ENCODE measurements around the gene SIPA1L3.

Gene SIPA1L3

DNA sequence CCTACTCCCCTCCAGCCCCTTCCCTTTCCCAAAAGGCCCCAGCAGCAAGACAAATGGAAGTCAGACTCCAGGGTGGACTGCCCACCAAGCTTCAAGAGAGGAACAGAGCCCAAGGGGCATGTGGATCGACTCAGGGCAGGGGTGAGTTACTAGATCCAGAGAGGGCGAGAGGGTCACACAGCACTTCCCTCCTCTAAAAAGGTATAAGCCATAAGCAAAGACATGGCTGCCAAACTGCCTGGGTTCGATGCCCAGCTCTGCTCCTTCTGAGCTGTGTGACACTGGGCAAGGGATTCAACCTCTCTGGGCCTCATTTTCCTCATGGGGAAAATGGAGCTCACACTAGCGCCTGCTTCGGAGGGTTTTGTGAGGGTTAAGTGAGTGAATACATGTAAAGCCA, 345.4 kb downstream of the SIPA1L3 start:
- peak overlapping the region; percentile 52; the same call in 1 of the 2 replicates for H3K4me2 ChIP-seq (ENCODE audit: low read length)
- peaks cover 18% of the 10 kb centered on the region for H3K4me1 ChIP-seq (ENCODE audit: low read length)
- H3K79me2 ChIP-seq (ENCODE audit: low read length) = no peaks in the 10 kb centered on the region
- no peaks in the 10 kb centered on the region for H3K27me3 ChIP-seq (ENCODE audit: low read depth, low read length)
- no peak overlapping the region for H3K9ac ChIP-seq (ENCODE audit: low read length)
- H4K20me1 ChIP-seq (ENCODE audit: insufficient read depth, low read length) = no peaks in the 10 kb centered on the region
- no peaks in the 10 kb centered on the region for H3K36me3 ChIP-seq (replicated peaks; ENCODE audit: low read depth, low read length)
- H3K4me3 ChIP-seq (ENCODE audit: low read length) = no peak overlapping the region
- H2AFZ ChIP-seq (ENCODE audit: low read depth, low read length) = no peak overlapping the region
- no peak overlapping the region for H3K27ac ChIP-seq (ENCODE audit: low read length)
- TF ChIP-seq, protein P1, sequence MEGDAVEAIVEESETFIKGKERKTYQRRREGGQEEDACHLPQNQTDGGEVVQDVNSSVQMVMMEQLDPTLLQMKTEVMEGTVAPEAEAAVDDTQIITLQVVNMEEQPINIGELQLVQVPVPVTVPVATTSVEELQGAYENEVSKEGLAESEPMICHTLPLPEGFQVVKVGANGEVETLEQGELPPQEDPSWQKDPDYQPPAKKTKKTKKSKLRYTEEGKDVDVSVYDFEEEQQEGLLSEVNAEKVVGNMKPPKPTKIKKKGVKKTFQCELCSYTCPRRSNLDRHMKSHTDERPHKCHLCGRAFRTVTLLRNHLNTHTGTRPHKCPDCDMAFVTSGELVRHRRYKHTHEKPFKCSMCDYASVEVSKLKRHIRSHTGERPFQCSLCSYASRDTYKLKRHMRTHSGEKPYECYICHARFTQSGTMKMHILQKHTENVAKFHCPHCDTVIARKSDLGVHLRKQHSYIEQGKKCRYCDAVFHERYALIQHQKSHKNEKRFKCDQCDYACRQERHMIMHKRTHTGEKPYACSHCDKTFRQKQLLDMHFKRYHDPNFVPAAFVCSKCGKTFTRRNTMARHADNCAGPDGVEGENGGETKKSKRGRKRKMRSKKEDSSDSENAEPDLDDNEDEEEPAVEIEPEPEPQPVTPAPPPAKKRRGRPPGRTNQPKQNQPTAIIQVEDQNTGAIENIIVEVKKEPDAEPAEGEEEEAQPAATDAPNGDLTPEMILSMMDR (IDR thresholded peaks at IDR 0.05; ENCODE audit: low read depth, low read length) = no peak
- no peak for TF ChIP-seq EZH2phosphoT487 (IDR thresholded peaks at IDR 0.05; ENCODE audit: low read depth)
- H3K9me3 ChIP-seq (ENCODE audit: insufficient read depth, low read length) = no peaks in the 10 kb centered on the region

DNA sequence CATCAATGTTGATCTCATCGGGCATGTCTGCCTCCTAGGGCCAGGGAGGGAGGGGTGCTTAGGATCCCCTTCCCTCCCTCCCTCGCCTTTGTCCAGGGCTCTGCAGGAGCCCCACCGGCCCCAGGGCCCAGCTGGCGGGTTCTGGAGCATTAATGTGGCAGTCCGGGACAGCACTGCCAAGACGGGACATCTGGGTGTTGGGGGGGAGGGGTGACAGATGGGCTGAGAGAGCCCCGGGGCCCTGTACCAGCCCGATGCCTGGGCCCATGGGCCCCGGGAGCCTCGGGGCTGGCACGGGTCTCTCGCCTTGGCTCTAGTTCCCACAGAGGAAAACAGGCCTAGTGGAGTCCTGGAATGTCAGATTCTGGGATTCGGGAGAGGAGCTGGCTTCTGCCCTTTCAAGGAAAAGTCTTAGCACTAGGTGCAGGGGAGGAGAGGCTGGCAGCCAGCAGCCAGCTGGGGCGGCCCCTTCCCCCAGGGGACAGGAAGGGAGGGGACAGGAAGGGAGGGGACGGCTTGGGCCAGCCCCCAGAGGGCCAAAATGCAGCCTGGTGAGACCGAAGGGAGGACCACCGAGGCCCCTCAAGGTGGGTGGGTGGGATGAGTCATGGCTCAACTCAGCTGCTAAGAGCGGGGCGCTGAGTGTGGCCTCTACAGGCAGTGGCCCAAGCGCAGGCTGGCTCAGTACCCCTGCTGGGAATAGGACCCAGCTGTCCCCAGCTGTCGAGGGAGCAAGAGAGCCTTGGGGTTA, 346.1 kb downstream of the SIPA1L3 start:
- peaks cover 18% of the 10 kb centered on the region for H3K4me1 ChIP-seq (ENCODE audit: low read length)

DNA sequence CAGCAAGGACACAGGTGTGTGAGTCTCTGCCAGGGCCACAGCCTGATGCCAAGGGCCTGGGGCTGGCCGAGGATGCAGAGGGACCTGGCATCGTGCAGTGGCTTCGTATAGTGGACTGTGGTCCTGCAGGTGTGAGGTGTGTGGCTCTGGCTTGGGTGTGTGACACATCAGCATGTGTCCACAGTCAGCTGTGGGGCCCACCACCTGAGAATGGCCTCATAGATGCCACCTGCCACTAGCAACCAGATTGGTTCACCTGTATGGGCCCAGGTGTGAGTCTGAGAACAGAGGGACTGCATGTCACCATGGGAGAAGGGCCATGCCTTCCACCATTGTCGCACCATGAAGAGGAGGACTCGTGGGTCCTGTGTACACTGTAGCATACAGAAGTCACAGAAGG, 346.8 kb downstream of the SIPA1L3 start:
- Histone ChIP-seq H3K79me2 (ENCODE audit: low read length) (no peaks in the 10 kb centered on the region), H4K20me1 (ENCODE audit: insufficient read depth, low read length) (no peaks in the 10 kb centered on the region), H3K27ac (ENCODE audit: low read length) (no peak overlapping the region), H3K36me3 (replicated peaks; ENCODE audit: low read depth, low read length) (no peaks in the 10 kb centered on the region), H3K27me3 (ENCODE audit: low read depth, low read length) (no peaks in the 10 kb centered on the region), H3K9me3 (ENCODE audit: insufficient read depth, low read length) (no peaks in the 10 kb centered on the region), H3K9ac (ENCODE audit: low read length) (no peak overlapping the region), H3K4me3 (ENCODE audit: low read length) (no peak overlapping the region), H2AFZ (ENCODE audit: low read depth, low read length) (no peak overlapping the region), H3K4me2 (ENCODE audit: low read length) (no peak overlapping the region; the same call in 1 of the 2 replicates), H3K4me1 (ENCODE audit: low read length) (peaks cover 18% of the 10 kb centered on the region)
- no peak for TF ChIP-seq EZH2phosphoT487 (IDR thresholded peaks at IDR 0.05; ENCODE audit: low read depth)
- TF ChIP-seq, protein P1 (IDR thresholded peaks at IDR 0.05; ENCODE audit: low read depth, low read length) = no peak

More for the DNA sequence above, 346.1 kb downstream of the SIPA1L3 start:
- Histone ChIP-seq H3K9ac (ENCODE audit: low read length) (peak overlapping the region; percentile 15; the same call in 1 of the 2 replicates), H3K27ac (ENCODE audit: low read length) (no peak overlapping the region), H3K79me2 (ENCODE audit: low read length) (no peaks in the 10 kb centered on the region), H3K9me3 (ENCODE audit: insufficient read depth, low read length) (no peaks in the 10 kb centered on the region), H3K4me3 (ENCODE audit: low read length) (peak overlapping the region; percentile 38; the same call in 1 of the 2 replicates), H4K20me1 (ENCODE audit: insufficient read depth, low read length) (no peaks in the 10 kb centered on the region), H3K4me2 (ENCODE audit: low read length) (peak overlapping the region; percentile 52), H2AFZ (ENCODE audit: low read depth, low read length) (peak overlapping the region; percentile 14; the same call in 1 of the 2 replicates), H3K27me3 (ENCODE audit: low read depth, low read length) (no peaks in the 10 kb centered on the region), H3K36me3 (replicated peaks; ENCODE audit: low read depth, low read length) (no peaks in the 10 kb centered on the region)
- no peak for TF ChIP-seq EZH2phosphoT487 (IDR thresholded peaks at IDR 0.05; ENCODE audit: low read depth)
- TF ChIP-seq, protein P1 (IDR thresholded peaks at IDR 0.05; ENCODE audit: low read depth, low read length) = no peak

DNA sequence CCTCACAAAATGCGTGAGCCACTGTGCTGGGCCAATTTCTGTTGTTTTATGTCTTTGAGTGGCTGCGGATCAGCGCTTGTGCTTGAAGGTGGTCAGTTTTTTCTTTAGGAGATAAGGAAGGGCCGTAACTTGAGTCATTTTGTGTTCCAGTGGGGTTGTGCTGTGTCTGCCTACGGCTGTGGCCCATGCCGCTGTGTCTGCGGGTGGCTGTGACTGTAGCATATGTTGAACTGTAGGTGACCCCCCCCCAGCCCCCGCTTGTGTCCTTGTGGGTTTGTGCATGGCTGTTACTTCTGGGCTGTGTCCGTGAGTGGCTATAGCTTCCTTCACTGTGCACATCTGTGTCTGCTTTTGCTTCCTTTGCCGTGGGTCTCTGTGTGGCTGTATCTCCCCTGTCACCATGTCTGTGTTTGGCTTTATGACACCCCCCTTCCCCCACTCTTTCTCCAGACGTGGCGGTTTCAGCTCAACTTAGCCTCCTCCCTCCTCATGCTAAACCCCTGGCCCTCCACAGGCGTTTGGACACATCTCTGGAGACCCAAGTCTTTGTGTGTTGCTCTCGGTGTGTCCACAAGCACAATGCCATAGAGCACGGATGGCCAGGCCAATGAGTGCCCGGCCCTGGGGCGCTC, 348.5 kb downstream of the SIPA1L3 start:
- TF ChIP-seq, protein P1 (IDR thresholded peaks at IDR 0.05; ENCODE audit: low read depth, low read length) = no peak
- no peak for TF ChIP-seq EZH2phosphoT487 (IDR thresholded peaks at IDR 0.05; ENCODE audit: low read depth)
- Histone ChIP-seq H3K4me1 (ENCODE audit: low read length) (peaks cover 25% of the 10 kb centered on the region), H3K36me3 (replicated peaks; ENCODE audit: low read depth, low read length) (no peaks in the 10 kb centered on the region), H3K27ac (ENCODE audit: low read length) (no peak overlapping the region), H3K4me2 (ENCODE audit: low read length) (no peak overlapping the region), H2AFZ (ENCODE audit: low read depth, low read length) (no peak overlapping the region), H3K27me3 (ENCODE audit: low read depth, low read length) (no peaks in the 10 kb centered on the region), H3K9me3 (ENCODE audit: insufficient read depth, low read length) (no peaks in the 10 kb centered on the region), H3K4me3 (ENCODE audit: low read length) (no peak overlapping the region), H4K20me1 (ENCODE audit: insufficient read depth, low read length) (no peaks in the 10 kb centered on the region), H3K79me2 (ENCODE audit: low read length) (no peaks in the 10 kb centered on the region), H3K9ac (ENCODE audit: low read length) (no peak overlapping the region)

Data from OCI-LY3 (cell line).